Posterior cingulate gyrus (tissue), 11 donors: ENCODE measurements around the gene PON3.

ENCODE experiments used
- DNase-seq, 10 donors: peaks; one replicate each; pipeline versions ENCODE4 v3.0.0 to v3.0.0-alpha.2; 2020 to 2021; ENCODE audit warnings: mixed read lengths in 3 of 10
- intact Hi-C: fragments of 100-400 bp; cut with DNase I; formaldehyde crosslinking; loops from one replicate; pipeline ENCODE4 v1.15.1; 2023

PON3 gene

GRCh38 chr7:95396136-95397032 lies at the start of gene PON3:
PON3 (minus strand) TSS chr7:95396375; CDS start chr7:95396350, 25 bp downstream.
- intact Hi-C loops: no loop called here
- DNase-seq: peak in 3 of 10 donors; percentile 58 to 74 (median 59)

- DNase-seq: no peak
- intact Hi-C loops: no loop called here
These were observed 48.6 kb upstream of the PON3 start for GRCh38 chr7:95444796-95445195.

DNA sequence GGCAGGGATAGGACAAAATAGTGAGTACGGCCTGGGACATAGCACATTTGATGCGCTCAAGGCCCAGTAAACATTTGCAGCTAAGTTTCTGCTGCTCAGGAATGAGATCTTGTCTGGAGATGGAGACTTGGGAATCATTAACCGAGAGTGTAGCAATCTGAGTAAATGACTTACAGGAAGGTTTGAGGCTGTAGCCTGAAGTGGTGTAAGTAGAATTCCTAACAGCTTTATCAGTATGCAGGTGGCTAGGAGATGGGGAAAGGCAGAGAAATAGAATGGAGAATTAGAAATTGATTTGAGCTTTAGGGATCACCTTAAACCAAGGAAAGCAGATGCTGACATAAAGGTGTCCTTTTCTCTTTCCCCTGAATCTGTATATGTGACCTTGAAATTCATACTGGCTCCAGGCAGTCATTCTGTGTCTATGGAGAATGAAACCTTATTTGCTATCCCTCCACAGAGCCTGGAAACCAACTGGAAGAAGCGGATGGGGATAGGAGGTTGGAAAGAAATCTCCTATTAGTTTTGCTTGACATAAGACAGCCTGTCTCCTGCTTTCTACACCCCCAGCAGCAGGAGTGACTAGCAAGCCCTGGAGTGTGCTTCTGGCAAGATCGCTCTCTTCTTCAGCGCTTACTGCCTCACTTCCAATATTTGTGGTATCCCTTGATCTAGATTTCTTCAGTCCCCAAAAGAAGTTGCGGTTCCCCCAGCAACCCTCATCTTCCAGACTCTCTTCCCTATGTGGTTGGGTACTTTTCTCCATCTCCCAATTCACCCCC lies 45.1 kb upstream of the PON3 start:
- no peak for DNase-seq
- intact Hi-C loops: no loop called here

- no peak for DNase-seq
- intact Hi-C loops: no loop called here
These were observed 44.3 kb upstream of the PON3 start for GRCh38 chr7:95440394-95441038.

- intact Hi-C loops: no loop called here
- no peak for DNase-seq
These were observed 40.2 kb upstream of the PON3 start for GRCh38 chr7:95436407-95436806.

GRCh38 chr7:95435422-95435780 lies 39.2 kb upstream of the PON3 start:
- DNase-seq: no peak
- intact Hi-C loops: no loop called here

- peak; percentile 38 to 93 (median 53) for DNase-seq
- intact Hi-C loops: no loop called here
These were observed 38.6 kb upstream of the PON3 start, which contains the start of gene PON2 for GRCh38 chr7:95434557-95435421. PON2 (minus strand) TSS chr7:95435028; CDS start chr7:95434951, 77 bp downstream.

- DNase-seq: no peak
- intact Hi-C loops: no loop called here
These were observed 37.9 kb upstream of the PON3 start for GRCh38 chr7:95433952-95434556.

DNA sequence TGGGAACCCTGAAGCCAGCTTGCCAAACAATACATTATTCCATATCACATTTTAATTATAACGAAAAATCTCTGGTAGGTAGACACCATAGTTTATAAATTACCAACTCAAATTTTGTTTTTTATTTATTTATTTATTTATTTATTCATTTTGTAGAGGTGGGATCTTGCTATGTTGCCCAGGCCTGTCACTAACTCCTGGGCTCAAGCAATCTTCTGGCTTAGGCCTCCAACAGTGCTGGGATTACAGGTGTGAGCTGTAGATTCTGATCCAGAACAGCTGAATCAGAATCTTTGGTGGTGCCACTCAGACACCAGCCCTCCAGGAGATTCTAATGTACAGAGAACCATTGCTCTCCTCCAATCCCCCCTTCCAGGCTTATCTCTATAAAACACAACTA lies 37.0 kb upstream of the PON3 start:
- DNase-seq: no peak
- intact Hi-C loops: no loop called here

- DNase-seq: no peak
- intact Hi-C loops: no loop called here
These were observed 36.4 kb upstream of the PON3 start for GRCh38 chr7:95432606-95433005.

GRCh38 chr7:95430864-95431263 lies 34.7 kb upstream of the PON3 start:
- intact Hi-C loops: no loop called here

GRCh38 chr7:95429241-95429990 lies 33.2 kb upstream of the PON3 start:
- intact Hi-C loops: no loop called here
- no peak for DNase-seq

More at GRCh38 chr7:95430864-95431263, 34.7 kb upstream of the PON3 start:
- DNase-seq: no peak

DNA sequence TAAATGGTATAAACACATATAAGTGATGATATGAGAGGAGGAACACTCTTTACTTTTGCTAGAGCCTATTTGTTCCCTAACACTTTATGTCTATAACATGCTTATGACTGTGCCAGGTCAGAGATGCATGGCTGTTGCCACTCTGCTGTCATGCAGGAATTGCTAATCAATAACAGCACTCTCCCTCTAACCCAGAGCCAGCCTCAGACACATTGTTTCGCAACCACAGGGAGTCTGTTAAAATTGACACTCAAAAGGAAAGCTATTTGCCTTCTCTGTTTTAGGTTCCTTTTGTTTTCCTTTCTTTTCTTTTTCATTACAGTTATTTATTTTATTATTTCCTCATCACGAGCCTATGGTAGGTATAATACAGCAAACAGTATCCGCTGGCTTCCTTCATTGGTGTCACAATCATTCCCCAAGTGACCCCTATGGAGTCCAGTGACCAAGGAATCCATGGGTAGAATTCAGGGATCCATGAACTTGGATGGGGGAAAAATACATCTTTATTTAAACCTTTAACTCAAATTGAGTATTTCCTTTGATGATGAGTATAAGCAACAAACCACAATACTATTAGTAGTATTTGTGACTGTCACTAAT lies 31.8 kb upstream of the PON3 start:
- intact Hi-C loops: no loop called here
- no peak for DNase-seq

DNA sequence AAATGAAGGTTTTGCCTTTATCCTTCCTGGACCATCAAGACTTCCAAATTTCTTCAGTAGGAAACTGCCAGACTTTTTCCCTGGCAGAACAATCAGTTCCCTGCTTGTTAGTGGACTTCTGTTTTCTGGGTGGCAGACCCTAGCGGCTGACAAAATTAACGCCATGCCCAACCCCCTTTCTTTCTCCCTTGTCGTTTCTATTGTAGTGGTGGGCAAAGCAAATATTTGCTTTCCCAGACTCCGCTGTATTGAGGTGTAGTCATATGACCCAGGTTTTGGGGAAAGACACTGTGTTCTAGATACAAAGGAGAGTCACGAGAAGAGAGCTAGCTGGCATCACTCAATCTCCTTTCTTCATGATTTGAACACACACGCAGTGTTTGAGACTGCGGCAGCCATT lies 31.0 kb upstream of the PON3 start:
- intact Hi-C loops: no loop called here
- DNase-seq: peak in 2 of 10 donors; percentile 14 to 20

GRCh38 chr7:95425694-95426093 lies 29.5 kb upstream of the PON3 start:
- intact Hi-C loops: no loop called here
- DNase-seq: no peak

GRCh38 chr7:95424716-95425115 lies 28.5 kb upstream of the PON3 start:
- intact Hi-C loops: no loop called here

DNA sequence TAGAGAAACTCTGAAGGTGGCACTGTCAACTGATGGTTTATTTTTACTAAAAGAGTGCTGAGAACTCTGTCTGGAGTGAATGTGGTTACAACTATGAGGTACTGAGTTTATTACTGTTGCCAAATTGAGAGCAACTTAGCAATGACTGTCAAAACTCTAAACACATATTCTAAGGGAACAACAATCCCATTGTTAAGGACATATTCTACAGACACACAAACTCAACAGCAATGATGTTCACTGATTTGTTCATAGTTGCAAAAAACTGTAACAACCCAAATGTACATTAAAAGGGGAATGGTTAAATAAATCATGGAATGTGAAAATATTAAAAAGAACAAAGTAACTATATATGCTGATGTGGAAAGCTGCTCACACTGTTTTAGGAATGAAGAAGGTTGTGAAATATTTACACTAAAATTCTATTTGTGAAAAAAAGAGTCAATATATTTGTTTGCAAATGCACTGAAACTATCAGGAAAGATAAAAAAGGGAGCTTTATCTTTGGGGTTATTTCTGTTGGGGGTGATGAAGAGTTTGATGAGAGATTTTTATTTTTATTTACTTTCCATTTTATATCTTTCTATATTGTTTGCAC lies 25.8 kb upstream of the PON3 start:
- intact Hi-C loops: no loop called here
- no peak for DNase-seq

More at GRCh38 chr7:95424716-95425115, 28.5 kb upstream of the PON3 start:
- DNase-seq: no peak
